Thyroid gland (tissue), 4 donors: ENCODE results near the gene IL10RA. TPM values are rescaled to one million over a fixed set of nuclear protein-coding genes. Genes with fewer than 3 reads are reported as not detected.

ENCODE experiments used
- DNase-seq, 2 donors: peaks; one replicate each; pipeline ENCODE4 v3.0.0-alpha.2; 2019
- H3K27ac ChIP-seq, 3 donors: fragments of 200-600 bp; sonication (generic); 1 replicate in 2 of 3; 2 replicates in 1 of 3; pipeline ENCODE4 v1.5.1; 2016 to 2019; ENCODE audit warnings: mild to moderate bottlenecking in 1 of 3, moderate library complexity in 1 of 3
- H3K27me3 ChIP-seq: fragments of 200-600 bp; sonication (generic); one replicate; pipeline ENCODE4 v1.5.1; 2019
- H3K36me3 ChIP-seq, 2 donors: fragments of 200-600 bp; sonication (generic); one replicate each; pipeline ENCODE4 v1.5.1; 2016 to 2019
- H3K4me1 ChIP-seq, 2 donors: fragments of 200-600 bp; sonication (generic); one replicate each; pipeline ENCODE4 v1.5.1; 2017 to 2019
- H3K4me3 ChIP-seq, 3 donors: fragments of 200-600 bp; sonication (generic); replicated peaks in 1 of 3; 1 replicate in 2 of 3; 2 replicates in 1 of 3; pipeline ENCODE4 v1.5.1; 2016; ENCODE audit warnings: mild to moderate bottlenecking in 1 of 3
- H3K9me3 ChIP-seq: fragments of 200-600 bp; sonication (generic); one replicate; pipeline ENCODE4 v1.5.1; 2017
- CTCF ChIP-seq, 6 experiments: fragments of 200-600 bp in 3 of 6; fragments of 450-650 bp in 3 of 6; sonication (generic) in 3 of 6; IDR thresholded peaks; one replicate each; pipeline ENCODE4 v1.5.1; 2016 to 2019; ENCODE audit warnings: antibody characterized with exemption in 6 of 6, mild to moderate bottlenecking in 2 of 6, inconsistent platforms in 1 of 6, moderate library complexity in 1 of 6
- POLR2A ChIP-seq, 2 donors: fragments of 450-650 bp; IDR thresholded peaks; one replicate each; pipeline ENCODE4 v1.6.1; 2017; ENCODE audit warnings: antibody characterized with exemption in 2 of 2, mild to moderate bottlenecking in 2 of 2, moderate library complexity in 1 of 2
- WGBS, 2 donors: methylation state at CpG; one replicate each; pipeline ENCODE4 v1.1.5; 2017; 5-methylcytosine and 5-hydroxymethylcytosine counted together
- intact Hi-C: fragments of 100-400 bp; cut with DNase I; formaldehyde crosslinking; loops from one replicate; pipeline ENCODE4 v1.15.1; 2023
- total RNA-seq, 4 donors: library from RNA; depleted of rRNA; stranded (reverse); fragments of >200 nt; gene quantifications; one replicate each; pipeline ENCODE4 v1.2.3, GENCODE V29; 2016

IL10RA gene
- total RNA-seq, 4 donors from 2014 or later: 5.3 to 21.9 (median 10.6) TPM

GRCh38 chr11:117950993-117951961 lies 34.9 kb upstream of the IL10RA start:
- Histone ChIP-seq H3K36me3 (no peaks in the 10 kb centered on the region), H3K27me3 (no peaks in the 10 kb centered on the region), H3K27ac (peak overlapping the region in 1 of 3 donors; percentile 41), H3K4me1 (peaks cover 12 to 21% of the 10 kb centered on the region in 2 donors), H3K9me3 (no peaks in the 10 kb centered on the region), H3K4me3 (no peak overlapping the region)
- peak; percentile 40 to 52 for DNase-seq
- WGBS, 2 donors: 79% methylated on average over 13 to 15 of the region's 15 CpGs
- intact Hi-C loops: no loop called here
- TF ChIP-seq POLR2A (IDR thresholded peaks at IDR 0.05) (no peak), CTCF (IDR thresholded peaks at IDR 0.05) (no peak)

- intact Hi-C loops: no loop called here
- H3K4me1 ChIP-seq: peaks cover 12 to 21% of the 10 kb centered on the region in 2 donors
- no peak overlapping the region for H3K4me3 ChIP-seq
- H3K9me3 ChIP-seq: no peaks in the 10 kb centered on the region
- H3K27me3 ChIP-seq: no peaks in the 10 kb centered on the region
- no peak overlapping the region for H3K27ac ChIP-seq
- no peak for TF ChIP-seq POLR2A (IDR thresholded peaks at IDR 0.05)
- no peak for TF ChIP-seq CTCF (IDR thresholded peaks at IDR 0.05)
- no peaks in the 10 kb centered on the region for H3K36me3 ChIP-seq
- no peak for DNase-seq
- WGBS, 2 donors: 95 to 96% methylated on average over 3 of the region's 3 CpGs
Observed at GRCh38 chr11:117953024-117953671, 33.0 kb upstream of the IL10RA start.

GRCh38 chr11:117958949-117959348 lies 27.2 kb upstream of the IL10RA start:
- TF ChIP-seq POLR2A (IDR thresholded peaks at IDR 0.05) (no peak), CTCF (IDR thresholded peaks at IDR 0.05) (no peak)
- Histone ChIP-seq H3K9me3 (no peaks in the 10 kb centered on the region), H3K36me3 (no peaks in the 10 kb centered on the region), H3K27ac (no peak overlapping the region), H3K4me3 (no peak overlapping the region), H3K4me1 (no peaks in the 10 kb centered on the region), H3K27me3 (no peaks in the 10 kb centered on the region)
- no peak for DNase-seq
- intact Hi-C loops: no loop called here
- WGBS, 2 donors: 94 to 99% methylated on average over 1 of the region's 1 CpG

- no peak for DNase-seq
- 63 to 69% methylated on average over 1 of the region's 1 CpG for WGBS, 2 donors
- H3K9me3 ChIP-seq: no peaks in the 10 kb centered on the region
- no peaks in the 10 kb centered on the region for H3K36me3 ChIP-seq
- no peaks in the 10 kb centered on the region for H3K27me3 ChIP-seq
- no peaks in the 10 kb centered on the region for H3K4me1 ChIP-seq
- intact Hi-C loops: no loop called here
- TF ChIP-seq POLR2A (IDR thresholded peaks at IDR 0.05): no peak
- TF ChIP-seq CTCF (IDR thresholded peaks at IDR 0.05): no peak
- no peak overlapping the region for H3K4me3 ChIP-seq
- H3K27ac ChIP-seq: no peak overlapping the region
Observed at GRCh38 chr11:117959438-117960149, 26.6 kb upstream of the IL10RA start.
